Prostate gland (tissue), 2 donors: Measurements from ENCODE around the gene YOD1. TPM values are rescaled to one million over a fixed set of nuclear protein-coding genes. Genes with fewer than 3 reads are reported as not detected.

Experiments
- DNase-seq: peaks from one replicate; pipeline ENCODE4 v3.0.0-alpha.2; 2019; ENCODE audit warnings: low spot score
- H3K27ac ChIP-seq, 2 donors: fragments of 200-600 bp; sonication (generic); 2 replicates each; pipeline ENCODE4 v1.5.1; 2017 to 2019
- H3K27me3 ChIP-seq: fragments of 200-600 bp; sonication (generic); replicated peaks from 2 replicates; pipeline ENCODE4 v1.5.1; 2019; ENCODE audit not compliant: insufficient read depth
- H3K36me3 ChIP-seq, 2 donors: fragments of 200-600 bp; sonication (generic); 1 replicate in 1 of 2; 2 replicates in 1 of 2; pipeline versions ENCODE4 v1.5.1 to v1.8.1; 2017 to 2019
- H3K4me1 ChIP-seq: fragments of 200-600 bp; sonication (generic); replicated peaks from 2 replicates; pipeline ENCODE4 v1.5.1; 2019
- H3K4me3 ChIP-seq, 2 donors: fragments of 200-600 bp; sonication (generic); 2 replicates each; pipeline ENCODE4 v1.5.1; 2017 to 2019
- H3K9me3 ChIP-seq: fragments of 200-600 bp; sonication (generic); 2 replicates; pipeline ENCODE4 v1.5.1; 2017
- CTCF ChIP-seq, 4 experiments: fragments of 200-600 bp in 2 of 4; fragments of 450-650 bp in 2 of 4; sonication (generic) in 2 of 4; IDR thresholded peaks; 1 replicate in 3 of 4; 2 replicates in 1 of 4; pipeline ENCODE4 v1.5.1; 2016 to 2019; ENCODE audit warnings: antibody characterized with exemption in 4 of 4, mild to moderate bottlenecking in 2 of 4, moderate library complexity in 2 of 4
- POLR2A ChIP-seq: fragments of 450-650 bp; IDR thresholded peaks from one replicate; pipeline ENCODE4 v1.6.1; 2016; ENCODE audit warnings: antibody characterized with exemption, mild to moderate bottlenecking
- POLR2AphosphoS5 ChIP-seq: sonication (generic); formaldehyde crosslinking; IDR thresholded peaks from one replicate; pipeline ENCODE4 v1.6.1; 2017; ENCODE audit warnings: antibody characterized with exemption
- WGBS: methylation state at CpG from one replicate; pipeline ENCODE4 v1.1.5; 2018; 5-methylcytosine and 5-hydroxymethylcytosine counted together
- intact Hi-C: fragments of 100-400 bp; cut with DNase I; formaldehyde crosslinking; loops from one replicate; pipeline ENCODE4 v1.14.2; 2022
- total RNA-seq, 2 donors: library from RNA; depleted of rRNA; stranded (reverse); fragments of >200 nt; gene quantifications; one replicate each; pipeline ENCODE4 v1.1.0, GENCODE V29; 2016

The YOD1 gene
- total RNA-seq, 2 donors from 2014 or later, result 6.2 to 10.8 TPM

GRCh38 chr1:207029701-207030521 is 21.1 kb downstream of the YOD1 start:
- H3K4me3 ChIP-seq, result peak overlapping the region; percentile 41 to 55
- 44% methylated on average over 5 of the region's 5 CpGs for WGBS
- intact Hi-C loops, result no loop called here

GRCh38 chr1:207028884-207029650 is 21.9 kb downstream of the YOD1 start:
- H3K27ac ChIP-seq, result peak overlapping the region; percentile 85 to 94
- WGBS, result 51% methylated on average over 2 of the region's 2 CpGs
- no peaks in the 10 kb centered on the region for H3K27me3 ChIP-seq
- DNase-seq, result no peak
- TF ChIP-seq POLR2AphosphoS5 (no peak), CTCF (IDR thresholded peaks at IDR 0.05) (no peak), POLR2A (no peak)
- intact Hi-C loops, result no loop called here
- no peaks in the 10 kb centered on the region for H3K36me3 ChIP-seq
- no peaks in the 10 kb centered on the region for H3K9me3 ChIP-seq
- H3K4me1 ChIP-seq, result peaks cover 21% of the 10 kb centered on the region
- peak overlapping the region in 1 of 2 donors; percentile 55 for H3K4me3 ChIP-seq

More at GRCh38 chr1:207029701-207030521, 21.1 kb downstream of the YOD1 start:
- TF ChIP-seq POLR2A (peak; percentile 27), CTCF (IDR thresholded peaks at IDR 0.05) (no peak)
- no peak for DNase-seq
- Histone ChIP-seq H3K36me3 (no peaks in the 10 kb centered on the region), H3K27me3 (no peaks in the 10 kb centered on the region), H3K9me3 (no peaks in the 10 kb centered on the region), H3K27ac (peak overlapping the region; percentile 85 to 94), H3K4me1 (peaks cover 13% of the 10 kb centered on the region)

- DNase-seq, result no peak
- no peaks in the 10 kb centered on the region for H3K27me3 ChIP-seq
- peak overlapping the region in 1 of 2 donors; percentile 55 for H3K4me3 ChIP-seq
- TF ChIP-seq CTCF (IDR thresholded peaks at IDR 0.05) (no peak), POLR2AphosphoS5 (peak; percentile 16)
- no peaks in the 10 kb centered on the region for H3K9me3 ChIP-seq
- intact Hi-C loops, result no loop called here
- 45% methylated on average over 1 of the region's 1 CpG for WGBS
- H3K36me3 ChIP-seq, result no peaks in the 10 kb centered on the region
- peak overlapping the region; percentile 85 to 94 for H3K27ac ChIP-seq
- peaks cover 24% of the 10 kb centered on the region for H3K4me1 ChIP-seq
These were observed 23.1 kb downstream of the YOD1 start for GRCh38 chr1:207027921-207028320.

GRCh38 chr1:207027206-207027777 is 23.7 kb downstream of the YOD1 start:
- DNase-seq, result no peak
- peaks cover 0 to 2% of the 10 kb centered on the region in 2 donors for H3K36me3 ChIP-seq
- no peaks in the 10 kb centered on the region for H3K9me3 ChIP-seq
- TF ChIP-seq POLR2AphosphoS5 (no peak), POLR2A (peak; percentile 35)
- 61% methylated on average over 18 of the region's 18 CpGs for WGBS
- peak overlapping the region; percentile 85 to 94 for H3K27ac ChIP-seq
- intact Hi-C loops, result no loop called here
- peaks cover 24% of the 10 kb centered on the region for H3K4me1 ChIP-seq
- peak overlapping the region in 1 of 2 donors; percentile 55 for H3K4me3 ChIP-seq
- no peaks in the 10 kb centered on the region for H3K27me3 ChIP-seq

GRCh38 chr1:207026104-207026534 is 24.9 kb downstream of the YOD1 start:
- intact Hi-C loops, result no loop called here
- Histone ChIP-seq H3K4me3 (no peak overlapping the region), H3K36me3 (peaks cover 0 to 3% of the 10 kb centered on the region in 2 donors), H3K27ac (peak overlapping the region; percentile 85 to 94), H3K4me1 (peaks cover 24% of the 10 kb centered on the region), H3K9me3 (no peaks in the 10 kb centered on the region), H3K27me3 (no peaks in the 10 kb centered on the region)
- 15% methylated on average over 4 of the region's 4 CpGs for WGBS
- TF ChIP-seq POLR2AphosphoS5 (peak; percentile 50), CTCF (IDR thresholded peaks at IDR 0.05) (no peak)
- no peak for DNase-seq
